K562 (cell line): ENCODE data around the gene OR2S2. TPM values are rescaled to one million over a fixed set of nuclear protein-coding genes. Genes with fewer than 3 reads are reported as not detected.

Source experiments
- CBX8 ChIP-seq: fragments of 200-600 bp; sonication (generic); IDR thresholded peaks from 2 replicates; pipeline ENCODE4 v1.6.1; 2012; ENCODE audit warnings: borderline replicate concordance, mixed run types, low read depth, mild to moderate bottlenecking, moderate library complexity, mixed read lengths, low read length, control low read depth, inconsistent platforms; ENCODE audit not compliant: poor library complexity, severe bottlenecking; ENCODE audit errors: extremely low read depth
- CTCF ChIP-seq, 3 experiments: IDR thresholded peaks in 2 of 3; conservative IDR thresholded peaks in 1 of 3; 2 replicates each; pipeline ENCODE4 v1.5.1; 2011 to 2012; ENCODE audit warnings: low read length in 3 of 3, mild to moderate bottlenecking in 3 of 3, control low read depth in 2 of 3, improper control_type of control experiment in 1 of 3, inconsistent platforms in 1 of 3, low read depth in 1 of 3, mixed read lengths in 1 of 3, moderate library complexity in 1 of 3; ENCODE audit not compliant: insufficient read depth in 2 of 3
- DDX20 ChIP-seq: fragments of 450-650 bp; IDR thresholded peaks from 2 replicates; pipeline ENCODE4 v1.6.1; 2016; ENCODE audit warnings: missing genetic modification characterization, low read depth, mild to moderate bottlenecking, missing compliant biosample characterization, moderate library complexity
- ELK3 ChIP-seq: fragments of 450-650 bp; formaldehyde crosslinking; IDR thresholded peaks from 2 replicates; pipeline ENCODE4 v1.4.0; 2020; ENCODE audit warnings: mild to moderate bottlenecking
- GABPA ChIP-seq: fragments of 200-800 bp; sonication (Bioruptor generic); conservative IDR thresholded peaks from 2 replicates; pipeline ENCODE4 v1.6.1; 2016; ENCODE audit warnings: low read depth, missing genetic modification characterization, missing compliant biosample characterization
- HBP1 ChIP-seq: fragments of 450-650 bp; formaldehyde crosslinking; IDR thresholded peaks from 2 replicates; pipeline ENCODE4 v1.4.0; 2022; ENCODE audit warnings: missing genetic modification characterization
- MCM5 ChIP-seq: fragments of 450-650 bp; IDR thresholded peaks from 2 replicates; pipeline ENCODE4 v1.6.1; 2016; ENCODE audit warnings: low read depth
- MYNN ChIP-seq, 2 experiments: sonication (generic); formaldehyde crosslinking in 1 of 2; IDR thresholded peaks; 2 replicates each; pipeline versions ENCODE4 v1.5.0 to v1.6.1; 2016 to 2020; ENCODE audit warnings: antibody characterized with exemption in 1 of 2, missing genetic modification reagents in 1 of 2
- NFATC3 ChIP-seq: fragments of 450-650 bp; IDR thresholded peaks from 2 replicates; pipeline ENCODE4 v1.6.1; 2017; ENCODE audit warnings: mild to moderate bottlenecking
- NRF1 ChIP-seq, 2 experiments: fragments of 450-650 bp; IDR thresholded peaks in 1 of 2; conservative IDR thresholded peaks in 1 of 2; 2 replicates each; pipeline ENCODE4 v1.6.1; 2014; ENCODE audit warnings: mild to moderate bottlenecking in 2 of 2
- PHB ChIP-seq: fragments of 250-450 bp; sonication (Bioruptor Pico); IDR thresholded peaks from 2 replicates; pipeline ENCODE4 v1.5.0; 2021
- RAD21 ChIP-seq, 2 experiments: fragments of 250-450 bp in 1 of 2; fragments of 450-650 bp in 1 of 2; sonication (Bioruptor Pico) in 1 of 2; formaldehyde crosslinking in 1 of 2; IDR thresholded peaks in 1 of 2; conservative IDR thresholded peaks in 1 of 2; 2 replicates each; pipeline versions ENCODE4 v1.4.0 to v1.8.0; 2020 to 2022; ENCODE audit warnings: mild to moderate bottlenecking in 2 of 2, moderate library complexity in 1 of 2
- SMC3 ChIP-seq: conservative IDR thresholded peaks from 2 replicates; pipeline ENCODE4 v1.6.1; 2011; ENCODE audit warnings: low read depth, low read length, improper control_type of control experiment; ENCODE audit not compliant: insufficient read depth
- SREBF2 ChIP-seq: sonication (generic); formaldehyde crosslinking; IDR thresholded peaks from 2 replicates; pipeline ENCODE4 v1.4.0; 2020; ENCODE audit warnings: mild to moderate bottlenecking, missing genetic modification reagents
- SRF ChIP-seq, 2 experiments: fragments of 250-450, 450-650 bp in 1 of 2; sonication (Bioruptor Pico) in 1 of 2; sonication (generic) in 1 of 2; formaldehyde crosslinking; IDR thresholded peaks; 2 replicates each; pipeline versions ENCODE4 v1.5.0 to v1.5.1; 2020 to 2022; ENCODE audit warnings: mild to moderate bottlenecking in 1 of 2, missing genetic modification reagents in 1 of 2
- TFAP4 ChIP-seq: sonication (generic); formaldehyde crosslinking; IDR thresholded peaks from 2 replicates; pipeline ENCODE4 v1.8.0; 2022; ENCODE audit warnings: missing genetic modification reagents, mild to moderate bottlenecking, moderate library complexity, borderline replicate concordance
- ZNF197 ChIP-seq: fragments of 200-800 bp; sonication (Bioruptor generic); IDR thresholded peaks from 2 replicates; pipeline ENCODE4 v1.6.1; 2016; ENCODE audit warnings: low read depth, missing genetic modification characterization, missing compliant biosample characterization
- ZNF699 ChIP-seq: fragments of 250-450 bp; sonication (Bioruptor Pico); IDR thresholded peaks from 2 replicates; pipeline ENCODE4 v1.8.0; 2021; ENCODE audit warnings: mild to moderate bottlenecking, moderate library complexity; ENCODE audit not compliant: insufficient replicate concordance
- polyA plus RNA-seq, 8 experiments: library from polyadenylated mRNA; depleted of rRNA in 4 of 8; stranded (reverse) in 5 of 8; unstranded in 3 of 8; fragments of >200 nt; fragmentation: Nextera tagmentation in 2 of 8; fragmentation: Illumina TruSeq in 1 of 8; extraction: Ambion mirVana in 2 of 8; extraction: Trizol in 1 of 8; gene quantifications; 2 replicates each; pipeline versions ENCODE4 v1.2.1 to v1.2.3, GENCODE V29; 2011 to 2014; ENCODE audit warnings: inconsistent platforms in 1 of 8, missing spikeins in 1 of 8
- total RNA-seq, 7 experiments: library from RNA; depleted of rRNA in 6 of 7; stranded (reverse); fragments of >200 nt in 6 of 7; fragmentation: Illumina TruSeq in 2 of 7; extraction: Trizol in 2 of 7; gene quantifications; 2 replicates each; pipeline versions ENCODE4 v1.2.1 to v1.2.3, GENCODE V29; 2011 to 2021; ENCODE audit warnings: low replicate concordance in 1 of 7

The OR2S2 gene
- total and polyA plus RNA-seq, 9 of the 15 experiments (the other 6 are each of a cell fraction or from before 2014, with no cell fraction given): not detected

GRCh38 chr9:35910613-35911359 is 47.2 kb downstream of the OR2S2 start (continued):
- TF ChIP-seq PHB (CRISPR knock-in tag): no peak
- no peak for TF ChIP-seq ELK3
- TF ChIP-seq CBX8: no peak
- no peak for TF ChIP-seq NRF1 (conservative IDR thresholded peaks at IDR 0.05 in 1 of 2, IDR thresholded peaks at IDR 0.05 in 1 of 2)
- 0 out of 2 replicates have a peak, but pooled peaks have one; percentile 12 for TF ChIP-seq GABPA
- peak; percentile 14 to 42; a peak in 2 of 4 replicates for TF ChIP-seq RAD21 (CRISPR knock-in tag; conservative IDR thresholded peaks at IDR 0.05 in 1 of 2, IDR thresholded peaks at IDR 0.05 in 1 of 2)
- peak in 1 of 2 experiments; percentile 58; a peak in 1 of 4 replicates for TF ChIP-seq SRF (CRISPR knock-in tag; IDR thresholded peaks at IDR 0.05)
- no peak for TF ChIP-seq ZNF699 (CRISPR knock-in tag)
- TF ChIP-seq DDX20 (tag): no peak
- peak; percentile 39 to 55 (median 49); a peak in 5 of 6 replicates for TF ChIP-seq CTCF (IDR thresholded peaks at IDR 0.05 in 2 of 3, conservative IDR thresholded peaks at IDR 0.05 in 1 of 3; ENCODE audit: insufficient read depth in 2 of 3, low read depth in 1 of 3, low read length in 3 of 3)
- TF ChIP-seq SREBF2 (CRISPR knock-in tag): no peak
- no peak for TF ChIP-seq TFAP4 (CRISPR knock-in tag)
- TF ChIP-seq ZNF197 (CRISPR knock-in tag): no peak
- TF ChIP-seq MYNN (IDR thresholded peaks at IDR 0.05): no peak
- no peak for TF ChIP-seq MYNN (CRISPR knock-in tag; IDR thresholded peaks at IDR 0.05)
- TF ChIP-seq HBP1 (CRISPR knock-in tag): no peak
- TF ChIP-seq SMC3: peak; percentile 33; the same call in 1 of the 2 replicates
- TF ChIP-seq MCM5: no peak
- no peak for TF ChIP-seq NFATC3
- TF ChIP-seq, all 486 proteins: peak for 5
